Loucy (cell line): Measurements from ENCODE around the gene HSPA12B.

Experiments used
- H2AFZ ChIP-seq: fragments of 200-600 bp; sonication (generic); 2 replicates; pipeline ENCODE4 v1.6.0; 2016; ENCODE audit warnings: antibody characterized with exemption, mild to moderate bottlenecking, low read length, moderate library complexity
- H3F3A ChIP-seq: fragments of 200-600 bp; 2 replicates; pipeline ENCODE4 v1.6.0; 2016; ENCODE audit warnings: antibody characterized with exemption, low read depth, mild to moderate bottlenecking
- H3K27me3 ChIP-seq: fragments of 200-600 bp; sonication (generic); 2 replicates; pipeline ENCODE4 v1.6.1; 2014; ENCODE audit warnings: low read length, mild to moderate bottlenecking; ENCODE audit not compliant: insufficient read depth, poor library complexity, severe bottlenecking
- H3K36me3 ChIP-seq: fragments of 200-600 bp; sonication (generic); 2 replicates; pipeline ENCODE4 v1.6.1; 2016; ENCODE audit warnings: low read length; ENCODE audit not compliant: insufficient read depth
- H3K4me1 ChIP-seq: fragments of 200-600 bp; sonication (generic); 2 replicates; pipeline ENCODE4 v1.5.1; 2014; ENCODE audit warnings: low read length, mild to moderate bottlenecking; ENCODE audit not compliant: insufficient read depth, poor library complexity, severe bottlenecking
- H3K4me2 ChIP-seq: fragments of 200-600 bp; sonication (generic); 2 replicates; pipeline ENCODE4 v1.6.0; 2014; ENCODE audit warnings: antibody characterized with exemption, low read length, low read depth, mild to moderate bottlenecking; ENCODE audit not compliant: poor library complexity, severe bottlenecking
- H3K4me3 ChIP-seq: fragments of 200-600 bp; sonication (generic); 2 replicates; pipeline ENCODE4 v1.5.1; 2014; ENCODE audit warnings: low read length, mild to moderate bottlenecking, mixed read lengths; ENCODE audit not compliant: poor library complexity, severe bottlenecking
- H3K79me2 ChIP-seq: fragments of 200-600 bp; sonication (generic); 2 replicates; pipeline ENCODE4 v1.6.1; 2014; ENCODE audit warnings: low read length; ENCODE audit not compliant: insufficient read depth
- H3K9ac ChIP-seq: fragments of 200-600 bp; sonication (generic); 2 replicates; pipeline ENCODE4 v1.6.0; 2014; ENCODE audit warnings: mild to moderate bottlenecking, low read depth, low read length, moderate library complexity; ENCODE audit not compliant: poor library complexity, severe bottlenecking
- H3K9me2 ChIP-seq: fragments of 200-600 bp; sonication (generic); replicated peaks from 2 replicates; pipeline ENCODE4 v1.6.1; 2016; ENCODE audit warnings: low read depth, low read length, mixed read lengths
- H3K9me3 ChIP-seq: fragments of 200-600 bp; sonication (generic); 2 replicates; pipeline ENCODE4 v1.6.1; 2014; ENCODE audit warnings: mild to moderate bottlenecking, antibody characterized with exemption, low read length, low read depth; ENCODE audit not compliant: insufficient read depth
- H4K20me1 ChIP-seq: fragments of 200-600 bp; sonication (generic); 2 replicates; pipeline ENCODE4 v1.6.0; 2014; ENCODE audit warnings: antibody characterized with exemption, low read length, mild to moderate bottlenecking; ENCODE audit not compliant: insufficient read depth, poor library complexity, severe bottlenecking
- CTCF ChIP-seq: fragments of 200-600 bp; sonication (generic); conservative IDR thresholded peaks from 2 replicates; pipeline ENCODE4 v1.5.1; 2014; ENCODE audit warnings: mild to moderate bottlenecking, antibody characterized with exemption, low read length
- EZH2phosphoT487 ChIP-seq: fragments of 200-600 bp; IDR thresholded peaks from 2 replicates; pipeline ENCODE4 v1.6.1; 2018; ENCODE audit warnings: antibody characterized with exemption, mild to moderate bottlenecking, moderate library complexity, borderline replicate concordance

The HSPA12B gene

GRCh38 chr20:3735768-3736167 lies 3.3 kb downstream of the HSPA12B start:
- no peak overlapping the region for H3K4me2 ChIP-seq
- H3K27me3 ChIP-seq = no peaks in the 10 kb centered on the region
- no peak overlapping the region for H2AFZ ChIP-seq
- H3K36me3 ChIP-seq = no peaks in the 10 kb centered on the region
- no peaks in the 10 kb centered on the region for H4K20me1 ChIP-seq
- H3K9me3 ChIP-seq = no peaks in the 10 kb centered on the region
- H3F3A ChIP-seq = no peaks in the 10 kb centered on the region
- H3K9me2 ChIP-seq = no peaks in the 10 kb centered on the region
- no peaks in the 10 kb centered on the region for H3K79me2 ChIP-seq
- TF ChIP-seq EZH2phosphoT487 = no peak
- TF ChIP-seq CTCF = no peak
- H3K4me3 ChIP-seq = no peak overlapping the region
- H3K9ac ChIP-seq = no peak overlapping the region
- no peaks in the 10 kb centered on the region for H3K4me1 ChIP-seq

GRCh38 chr20:3738111-3739053 lies 5.9 kb downstream of the HSPA12B start:
- no peaks in the 10 kb centered on the region for H3K36me3 ChIP-seq

GRCh38 chr20:3739054-3739925 lies 6.8 kb downstream of the HSPA12B start:
- H3K79me2 ChIP-seq = no peaks in the 10 kb centered on the region
- no peak overlapping the region for H2AFZ ChIP-seq
- no peaks in the 10 kb centered on the region for H3K27me3 ChIP-seq
- H3F3A ChIP-seq = no peaks in the 10 kb centered on the region
- TF ChIP-seq CTCF (no peak), EZH2phosphoT487 (no peak)
- H3K36me3 ChIP-seq = no peaks in the 10 kb centered on the region
- no peak overlapping the region for H3K9ac ChIP-seq
- no peaks in the 10 kb centered on the region for H4K20me1 ChIP-seq
- H3K4me1 ChIP-seq = peaks cover 3% of the 10 kb centered on the region
- no peaks in the 10 kb centered on the region for H3K9me3 ChIP-seq
- no peak overlapping the region for H3K4me2 ChIP-seq
- no peaks in the 10 kb centered on the region for H3K9me2 ChIP-seq
- no peak overlapping the region for H3K4me3 ChIP-seq

More at GRCh38 chr20:3738111-3739053, 5.9 kb downstream of the HSPA12B start:
- Histone ChIP-seq H2AFZ (no peak overlapping the region), H3K9ac (no peak overlapping the region), H4K20me1 (no peaks in the 10 kb centered on the region), H3K79me2 (no peaks in the 10 kb centered on the region), H3K4me3 (no peak overlapping the region), H3F3A (no peaks in the 10 kb centered on the region), H3K4me1 (no peaks in the 10 kb centered on the region), H3K9me3 (no peaks in the 10 kb centered on the region), H3K4me2 (no peak overlapping the region), H3K9me2 (no peaks in the 10 kb centered on the region), H3K27me3 (no peaks in the 10 kb centered on the region)
- TF ChIP-seq EZH2phosphoT487 (no peak), CTCF (no peak)
